Prostate gland (tissue), 2 donors: ENCODE measurements around the gene NPR2. TPM values are rescaled to one million over a fixed set of nuclear protein-coding genes. Genes with fewer than 3 reads are reported as not detected.
A peak's percentile ranks its signal among the peaks of the same experiment; 100 is the strongest.

Experiments used
- DNase-seq: peaks from one replicate; pipeline ENCODE4 v3.0.0-alpha.2; 2019; ENCODE audit warnings: low spot score
- H3K27ac ChIP-seq, 2 donors: fragments of 200-600 bp; sonication (generic); 2 replicates each; pipeline ENCODE4 v1.5.1; 2017 to 2019
- H3K27me3 ChIP-seq: fragments of 200-600 bp; sonication (generic); replicated peaks from 2 replicates; pipeline ENCODE4 v1.5.1; 2019; ENCODE audit not compliant: insufficient read depth
- H3K36me3 ChIP-seq, 2 donors: fragments of 200-600 bp; sonication (generic); 1 replicate in 1 of 2; 2 replicates in 1 of 2; pipeline versions ENCODE4 v1.5.1 to v1.8.1; 2017 to 2019
- H3K4me1 ChIP-seq: fragments of 200-600 bp; sonication (generic); replicated peaks from 2 replicates; pipeline ENCODE4 v1.5.1; 2019
- H3K4me3 ChIP-seq, 2 donors: fragments of 200-600 bp; sonication (generic); 2 replicates each; pipeline ENCODE4 v1.5.1; 2017 to 2019
- H3K9me3 ChIP-seq: fragments of 200-600 bp; sonication (generic); 2 replicates; pipeline ENCODE4 v1.5.1; 2017
- CTCF ChIP-seq, 4 experiments: fragments of 200-600 bp in 2 of 4; fragments of 450-650 bp in 2 of 4; sonication (generic) in 2 of 4; IDR thresholded peaks; 1 replicate in 3 of 4; 2 replicates in 1 of 4; pipeline ENCODE4 v1.5.1; 2016 to 2019; ENCODE audit warnings: antibody characterized with exemption in 4 of 4, mild to moderate bottlenecking in 2 of 4, moderate library complexity in 2 of 4
- POLR2A ChIP-seq: fragments of 450-650 bp; IDR thresholded peaks from one replicate; pipeline ENCODE4 v1.6.1; 2016; ENCODE audit warnings: antibody characterized with exemption, mild to moderate bottlenecking
- POLR2AphosphoS5 ChIP-seq: sonication (generic); formaldehyde crosslinking; IDR thresholded peaks from one replicate; pipeline ENCODE4 v1.6.1; 2017; ENCODE audit warnings: antibody characterized with exemption
- WGBS: methylation state at CpG from one replicate; pipeline ENCODE4 v1.1.5; 2018; 5-methylcytosine and 5-hydroxymethylcytosine counted together
- intact Hi-C: fragments of 100-400 bp; cut with DNase I; formaldehyde crosslinking; loops from one replicate; pipeline ENCODE4 v1.14.2; 2022
- total RNA-seq, 2 donors: library from RNA; depleted of rRNA; stranded (reverse); fragments of >200 nt; gene quantifications; one replicate each; pipeline ENCODE4 v1.1.0, GENCODE V29; 2016

NPR2 gene
- total RNA-seq, 2 donors from 2014 or later: 17.3 to 33.2 TPM

GRCh38 chr9:35842020-35842745 is 50.8 kb downstream of the NPR2 start:
- no peak overlapping the region for H3K4me3 ChIP-seq
- no peaks in the 10 kb centered on the region for H3K27me3 ChIP-seq
- DNase-seq: no peak
- H3K4me1 ChIP-seq: no peaks in the 10 kb centered on the region
- H3K9me3 ChIP-seq: no peaks in the 10 kb centered on the region
- intact Hi-C loops: no loop called here
- no peak overlapping the region for H3K27ac ChIP-seq
- H3K36me3 ChIP-seq: no peaks in the 10 kb centered on the region
- WGBS: 94% methylated on average over 17 of the region's 17 CpGs
- no peak for TF ChIP-seq CTCF (IDR thresholded peaks at IDR 0.05)

GRCh38 chr9:35842795-35843194 is 51.4 kb downstream of the NPR2 start:
- H3K9me3 ChIP-seq: no peaks in the 10 kb centered on the region
- no peaks in the 10 kb centered on the region for H3K4me1 ChIP-seq
- H3K27ac ChIP-seq: no peak overlapping the region
- no peak for DNase-seq
- H3K4me3 ChIP-seq: no peak overlapping the region
- intact Hi-C loops: no loop called here
- TF ChIP-seq CTCF (IDR thresholded peaks at IDR 0.05) (no peak), POLR2A (no peak)
- WGBS: 85% methylated on average over 3 of the region's 3 CpGs
- H3K36me3 ChIP-seq: no peaks in the 10 kb centered on the region
- H3K27me3 ChIP-seq: no peaks in the 10 kb centered on the region

DNA sequence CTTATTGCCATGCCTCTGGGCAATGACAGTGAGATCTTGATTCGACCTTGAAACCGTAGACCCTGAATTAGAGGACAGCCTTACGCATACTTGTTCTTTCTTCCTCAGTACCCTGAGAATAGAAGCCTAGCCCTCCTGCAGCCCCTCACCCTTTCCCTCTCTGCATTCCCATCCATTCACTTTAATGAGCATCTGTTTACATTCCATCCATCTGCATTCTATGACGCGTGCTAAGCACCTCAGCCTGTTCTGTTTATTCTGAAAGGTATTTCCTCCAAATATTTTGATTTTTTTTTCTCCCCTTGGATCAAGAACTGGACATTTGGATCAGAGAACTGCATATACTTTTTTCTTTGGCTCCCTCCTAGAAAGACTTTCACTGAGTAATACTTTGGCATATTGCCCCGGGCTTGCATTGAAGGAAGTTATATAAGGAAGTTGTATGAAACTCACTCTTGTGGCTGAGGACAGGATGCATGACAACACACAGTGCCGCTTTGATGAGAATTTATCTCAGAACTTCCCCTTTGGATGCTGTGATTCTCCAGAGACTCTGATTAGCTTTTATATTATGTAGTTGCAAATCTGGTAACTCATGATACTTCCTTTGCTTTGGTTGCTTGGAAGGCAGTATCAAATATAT is 53.4 kb downstream of the NPR2 start:
- Histone ChIP-seq H3K36me3 (no peaks in the 10 kb centered on the region), H3K4me1 (no peaks in the 10 kb centered on the region), H3K4me3 (no peak overlapping the region), H3K27me3 (no peaks in the 10 kb centered on the region), H3K9me3 (no peaks in the 10 kb centered on the region), H3K27ac (peak overlapping the region; percentile 0 to 38)
- TF ChIP-seq POLR2A (no peak), CTCF (IDR thresholded peaks at IDR 0.05) (no peak), POLR2AphosphoS5 (peak; percentile 78)
- peak; percentile 83 for DNase-seq
- intact Hi-C loops: no loop called here
- WGBS: 19% methylated on average over 7 of the region's 7 CpGs

DNA sequence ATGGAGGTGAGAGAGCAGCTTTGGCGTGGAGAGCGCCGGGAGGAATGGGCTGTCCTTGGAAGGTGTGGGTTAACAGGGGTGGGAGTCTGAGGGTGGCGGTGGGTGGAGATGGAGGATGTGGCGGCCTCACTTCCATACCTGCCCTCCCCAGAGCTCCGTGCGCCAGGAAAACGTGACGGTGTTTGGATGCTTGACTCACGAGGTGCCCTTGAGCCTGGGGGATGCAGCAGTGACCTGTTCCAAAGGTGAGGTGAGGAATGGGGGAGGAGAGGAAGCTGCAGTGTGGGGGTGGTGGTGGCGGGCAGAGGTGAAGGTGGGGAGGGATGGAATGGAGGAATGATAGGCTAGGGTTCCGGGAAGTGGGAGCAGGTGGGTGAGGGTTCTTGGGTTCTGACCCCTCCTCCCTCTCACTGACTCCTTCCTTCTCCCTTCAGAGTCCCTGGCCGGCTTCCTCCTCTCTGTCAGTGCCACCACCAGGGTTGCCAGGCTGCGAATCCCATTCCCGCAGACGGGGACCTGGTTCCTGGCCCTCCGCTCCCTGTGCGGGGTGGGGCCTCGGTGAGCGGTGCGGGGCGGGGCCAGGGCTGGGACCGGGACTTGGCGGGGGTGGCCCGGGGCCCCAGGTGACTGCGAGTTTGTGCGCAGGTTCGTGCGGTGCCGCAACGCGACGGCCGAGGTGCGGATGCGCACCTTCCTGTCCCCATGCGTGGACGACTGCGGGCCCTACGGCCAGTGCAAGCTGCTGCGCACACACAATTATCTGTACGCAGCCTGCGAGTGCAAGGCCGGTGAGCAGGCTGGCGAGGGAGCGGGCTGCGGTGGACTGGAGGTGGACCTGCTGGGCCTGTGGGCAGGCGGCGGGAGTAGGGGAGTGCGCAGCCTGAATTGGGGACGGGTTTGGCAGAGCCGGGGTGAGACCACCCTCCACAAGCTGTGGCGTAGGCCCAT is 54.7 kb downstream of the NPR2 start:
- Histone ChIP-seq H3K9me3 (no peaks in the 10 kb centered on the region), H3K36me3 (no peaks in the 10 kb centered on the region), H3K27me3 (no peaks in the 10 kb centered on the region), H3K4me1 (no peaks in the 10 kb centered on the region), H3K27ac (peak overlapping the region in 1 of 2 donors; percentile 38), H3K4me3 (no peak overlapping the region)
- WGBS: 66% methylated on average over 53 of the region's 53 CpGs
- intact Hi-C loops: no loop called here
- no peak for DNase-seq
- TF ChIP-seq POLR2AphosphoS5 (no peak), POLR2A (no peak), CTCF (IDR thresholded peaks at IDR 0.05) (no peak)
